GM19328 (cell line): ENCODE data around the gene GRK5.

Experiments used
- ATAC-seq: cut with Tn5 transposase; IDR thresholded peaks from one replicate; pipeline ENCODE4 v1.9.1; 2021; ENCODE audit warnings: mild to moderate bottlenecking, moderate library complexity; ENCODE audit not compliant: unreplicated experiment

Gene GRK5

GRCh38 chr10:119292968-119293760, 85.8 kb downstream of the GRK5 start:
- no peak for ATAC-seq

- ATAC-seq, result no peak
Observed at GRCh38 chr10:119296703-119297102, 89.3 kb downstream of the GRK5 start.

- ATAC-seq, result no peak
Observed at GRCh38 chr10:119297207-119297968, 90.0 kb downstream of the GRK5 start.

GRCh38 chr10:119298810-119299209, 91.4 kb downstream of the GRK5 start:
- ATAC-seq, result no peak

- ATAC-seq, result no peak
Observed at GRCh38 chr10:119299531-119299930, 92.2 kb downstream of the GRK5 start.

GRCh38 chr10:119301397-119301796, 94.0 kb downstream of the GRK5 start:
- no peak for ATAC-seq

- no peak for ATAC-seq
Observed at GRCh38 chr10:119302172-119302571, 94.8 kb downstream of the GRK5 start.

GRCh38 chr10:119302591-119303253, 95.4 kb downstream of the GRK5 start:
- no peak for ATAC-seq

GRCh38 chr10:119303886-119304285, 96.5 kb downstream of the GRK5 start:
- ATAC-seq, result no peak

- no peak for ATAC-seq
Observed at GRCh38 chr10:119304541-119304940, 97.2 kb downstream of the GRK5 start.

- ATAC-seq, result peak; percentile 44
Observed at GRCh38 chr10:119305860-119306513, 98.6 kb downstream of the GRK5 start.

GRCh38 chr10:119306514-119306951, 99.2 kb downstream of the GRK5 start:
- ATAC-seq, result peak; percentile 67

GRCh38 chr10:119306986-119307392, 99.6 kb downstream of the GRK5 start:
- no peak for ATAC-seq

- no peak for ATAC-seq
Observed at GRCh38 chr10:119308089-119308488, 100.7 kb downstream of the GRK5 start.

GRCh38 chr10:119308551-119309422, 101.4 kb downstream of the GRK5 start:
- ATAC-seq, result no peak

GRCh38 chr10:119309423-119309770, 102.0 kb downstream of the GRK5 start:
- ATAC-seq, result no peak

- no peak for ATAC-seq
Observed at GRCh38 chr10:119310806-119311205, 103.4 kb downstream of the GRK5 start.

- ATAC-seq, result no peak
Observed at GRCh38 chr10:119312241-119312640, 104.9 kb downstream of the GRK5 start.

GRCh38 chr10:119313024-119313423, 105.7 kb downstream of the GRK5 start:
- no peak for ATAC-seq

GRCh38 chr10:119313644-119314043, 106.3 kb downstream of the GRK5 start:
- peak; percentile 62 for ATAC-seq
